Progenitor cell of endocrine pancreas (in vitro differentiated cells): ENCODE measurements around the gene PCTP. TPM values are rescaled to one million over a fixed set of nuclear protein-coding genes. Genes with fewer than 3 reads are reported as not detected.

ENCODE experiments used
- DNase-seq: peaks from one replicate; pipeline ENCODE4 v3.0.0; 2021; ENCODE audit warnings: low spot score; ENCODE audit not compliant: unreplicated experiment
- H3K27ac Mint-ChIP-seq: 2 replicates; pipeline ENCODE4 v1.8.0; 2021; ENCODE audit warnings: mild to moderate bottlenecking, moderate library complexity, mixed read lengths
- H3K27me3 Mint-ChIP-seq: 2 replicates; pipeline ENCODE4 v1.8.0; 2021; ENCODE audit warnings: mixed read lengths
- H3K36me3 Mint-ChIP-seq: 2 replicates; pipeline ENCODE4 v1.8.0; 2022; ENCODE audit warnings: mixed read lengths; ENCODE audit not compliant: insufficient read depth
- H3K4me1 Mint-ChIP-seq: 2 replicates; pipeline ENCODE4 v1.8.0; 2021; ENCODE audit warnings: low read depth, mixed read lengths
- H3K4me3 Mint-ChIP-seq: 2 replicates; pipeline ENCODE4 v1.8.0; 2021; ENCODE audit warnings: low read depth, mild to moderate bottlenecking, moderate library complexity, mixed read lengths
- H3K9me3 Mint-ChIP-seq: 2 replicates; pipeline ENCODE4 v1.8.0; 2021; ENCODE audit warnings: low read depth, mixed read lengths
- total RNA-seq: library from RNA; stranded (reverse); gene quantifications from 2 replicates; pipeline ENCODE4 v1.2.1, GENCODE V29; 2021
- TF ChIP-seq, protein P1 (sequence below): fragments of 200-600 bp; sonication (generic); IDR thresholded peaks from one replicate; pipeline ENCODE4 v1.5.0; 2021; ENCODE audit warnings: antibody characterized with exemption, mild to moderate bottlenecking; ENCODE audit not compliant: unreplicated experiment

Gene PCTP
- total RNA-seq, 1 donor from 2014 or later, result 25.4 TPM

DNA sequence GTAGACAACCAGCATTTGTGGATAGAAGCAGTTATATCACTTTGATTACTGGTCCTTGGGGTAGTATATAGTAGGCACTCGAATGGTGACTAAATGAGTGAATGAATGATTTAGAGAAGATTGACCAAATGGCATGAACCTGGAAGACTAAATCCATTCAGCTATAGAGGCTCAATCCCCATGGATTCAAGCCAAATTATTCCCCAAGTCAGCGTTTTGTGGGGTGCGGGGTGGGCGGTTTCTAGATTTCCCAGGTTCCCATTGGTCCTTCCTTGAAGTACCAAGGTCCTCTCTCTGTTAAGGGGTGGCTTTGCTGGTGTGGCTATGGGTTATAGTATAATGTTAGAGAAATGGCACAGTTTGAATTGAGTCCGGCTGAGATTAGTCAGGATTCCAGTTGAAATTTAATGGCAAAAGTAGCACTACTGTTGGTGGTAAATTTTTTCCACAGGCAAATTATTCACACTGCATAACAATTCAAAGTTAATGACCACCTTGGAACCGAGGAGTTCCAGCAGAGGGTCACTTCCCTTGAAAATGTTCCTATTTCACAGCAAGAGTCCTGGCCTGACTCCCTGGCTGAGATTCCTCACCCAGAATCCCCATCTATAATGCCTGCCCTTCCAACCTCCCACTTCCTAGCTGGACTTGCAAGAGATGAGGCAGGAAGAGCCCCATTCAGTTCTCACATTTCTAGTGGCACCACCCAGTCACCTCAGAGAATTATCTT, 27.7 kb downstream of the PCTP start:
- H3K4me1 Mint-ChIP-seq, result peaks cover 23% of the 10 kb centered on the region
- H3K27ac Mint-ChIP-seq, result no peak overlapping the region
- no peak for DNase-seq
- TF ChIP-seq, protein P1, sequence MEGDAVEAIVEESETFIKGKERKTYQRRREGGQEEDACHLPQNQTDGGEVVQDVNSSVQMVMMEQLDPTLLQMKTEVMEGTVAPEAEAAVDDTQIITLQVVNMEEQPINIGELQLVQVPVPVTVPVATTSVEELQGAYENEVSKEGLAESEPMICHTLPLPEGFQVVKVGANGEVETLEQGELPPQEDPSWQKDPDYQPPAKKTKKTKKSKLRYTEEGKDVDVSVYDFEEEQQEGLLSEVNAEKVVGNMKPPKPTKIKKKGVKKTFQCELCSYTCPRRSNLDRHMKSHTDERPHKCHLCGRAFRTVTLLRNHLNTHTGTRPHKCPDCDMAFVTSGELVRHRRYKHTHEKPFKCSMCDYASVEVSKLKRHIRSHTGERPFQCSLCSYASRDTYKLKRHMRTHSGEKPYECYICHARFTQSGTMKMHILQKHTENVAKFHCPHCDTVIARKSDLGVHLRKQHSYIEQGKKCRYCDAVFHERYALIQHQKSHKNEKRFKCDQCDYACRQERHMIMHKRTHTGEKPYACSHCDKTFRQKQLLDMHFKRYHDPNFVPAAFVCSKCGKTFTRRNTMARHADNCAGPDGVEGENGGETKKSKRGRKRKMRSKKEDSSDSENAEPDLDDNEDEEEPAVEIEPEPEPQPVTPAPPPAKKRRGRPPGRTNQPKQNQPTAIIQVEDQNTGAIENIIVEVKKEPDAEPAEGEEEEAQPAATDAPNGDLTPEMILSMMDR, result no peak
- H3K27me3 Mint-ChIP-seq, result no peaks in the 10 kb centered on the region
- no peaks in the 10 kb centered on the region for H3K9me3 Mint-ChIP-seq
- peaks cover 20% of the 10 kb centered on the region for H3K36me3 Mint-ChIP-seq
- H3K4me3 Mint-ChIP-seq, result no peak overlapping the region

DNA sequence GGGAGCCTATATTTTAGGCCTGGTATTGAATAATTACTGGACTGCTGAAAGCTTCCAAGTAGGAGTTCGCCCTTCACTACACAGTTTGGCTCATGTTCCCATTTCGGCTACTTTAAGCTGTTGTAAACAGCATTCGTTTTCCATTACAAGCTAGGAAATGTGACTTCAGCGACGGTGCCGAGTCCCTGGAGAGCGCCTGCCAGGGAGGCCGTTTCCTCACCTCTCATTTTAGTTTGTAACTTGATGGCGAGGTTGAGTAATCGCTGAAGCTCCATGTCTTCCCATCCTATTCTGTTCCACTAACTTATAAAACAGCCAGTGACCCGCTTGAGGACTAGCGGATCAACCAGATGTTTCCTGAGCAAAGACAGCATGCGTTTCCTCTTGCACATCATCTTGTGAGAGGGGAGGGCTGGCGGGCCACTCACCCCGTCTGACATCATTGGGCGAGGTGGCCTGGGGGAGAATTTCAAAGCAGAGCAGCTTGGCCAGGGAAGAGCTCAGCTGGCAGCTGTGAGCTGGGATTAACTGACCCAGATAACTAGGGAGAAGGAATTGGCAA, 32.9 kb downstream of the PCTP start:
- H3K27ac Mint-ChIP-seq, result no peak overlapping the region
- peaks cover 3% of the 10 kb centered on the region for H3K9me3 Mint-ChIP-seq
- peaks cover 8% of the 10 kb centered on the region for H3K4me1 Mint-ChIP-seq
- TF ChIP-seq, protein P1, result no peak
- no peaks in the 10 kb centered on the region for H3K27me3 Mint-ChIP-seq
- no peak overlapping the region for H3K4me3 Mint-ChIP-seq
- no peak for DNase-seq
- peaks cover 5% of the 10 kb centered on the region for H3K36me3 Mint-ChIP-seq

DNA sequence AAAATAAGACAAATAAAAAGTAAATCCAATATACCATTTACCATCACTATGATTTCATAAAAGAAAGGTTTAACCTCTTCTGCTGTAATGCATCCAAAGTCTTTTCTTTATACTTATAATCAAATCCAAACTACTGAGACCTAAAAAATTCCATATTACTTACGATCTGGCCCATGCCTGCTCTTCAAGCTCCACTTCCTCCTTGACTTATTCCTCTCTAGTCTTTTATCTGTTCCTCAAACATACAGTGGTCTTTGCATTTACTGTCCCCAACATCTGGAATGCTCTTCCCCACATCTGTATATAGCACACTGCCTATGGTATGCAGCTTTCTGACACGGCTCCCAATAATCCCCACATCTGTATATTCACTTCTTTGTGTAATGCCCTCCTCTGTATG, 33.8 kb downstream of the PCTP start:
- peaks cover 3% of the 10 kb centered on the region for H3K36me3 Mint-ChIP-seq
- H3K9me3 Mint-ChIP-seq, result peaks cover 8% of the 10 kb centered on the region
- no peak for DNase-seq
- H3K4me3 Mint-ChIP-seq, result no peak overlapping the region
- peaks cover 8% of the 10 kb centered on the region for H3K4me1 Mint-ChIP-seq
- no peak overlapping the region for H3K27ac Mint-ChIP-seq
- no peaks in the 10 kb centered on the region for H3K27me3 Mint-ChIP-seq
- TF ChIP-seq, protein P1, result no peak

DNA sequence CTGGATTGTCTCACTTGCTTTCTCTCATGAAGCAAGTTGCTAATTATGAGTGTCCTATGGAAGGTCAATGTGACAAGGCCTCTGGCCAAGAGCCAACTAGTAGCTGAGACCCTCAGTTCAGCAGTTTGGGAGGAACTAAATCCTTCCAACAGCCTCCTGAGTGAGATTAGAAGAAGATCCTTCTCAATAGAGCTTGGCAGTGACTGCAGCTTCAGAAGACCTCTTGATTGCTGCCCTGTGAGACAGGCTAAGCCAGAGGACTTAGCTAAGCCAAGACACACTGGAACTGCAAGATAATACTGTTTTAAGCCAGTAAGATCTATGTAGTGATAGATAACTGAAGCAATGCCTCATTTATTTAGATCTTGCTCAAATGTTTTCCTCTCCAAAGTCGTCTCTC, 34.3 kb downstream of the PCTP start:
- TF ChIP-seq, protein P1, result no peak
- Mint-ChIP-seq H3K4me3 (no peak overlapping the region), H3K36me3 (peaks cover 3% of the 10 kb centered on the region), H3K27ac (no peak overlapping the region), H3K9me3 (peaks cover 8% of the 10 kb centered on the region), H3K27me3 (no peaks in the 10 kb centered on the region), H3K4me1 (peaks cover 8% of the 10 kb centered on the region)
- DNase-seq, result no peak

DNA sequence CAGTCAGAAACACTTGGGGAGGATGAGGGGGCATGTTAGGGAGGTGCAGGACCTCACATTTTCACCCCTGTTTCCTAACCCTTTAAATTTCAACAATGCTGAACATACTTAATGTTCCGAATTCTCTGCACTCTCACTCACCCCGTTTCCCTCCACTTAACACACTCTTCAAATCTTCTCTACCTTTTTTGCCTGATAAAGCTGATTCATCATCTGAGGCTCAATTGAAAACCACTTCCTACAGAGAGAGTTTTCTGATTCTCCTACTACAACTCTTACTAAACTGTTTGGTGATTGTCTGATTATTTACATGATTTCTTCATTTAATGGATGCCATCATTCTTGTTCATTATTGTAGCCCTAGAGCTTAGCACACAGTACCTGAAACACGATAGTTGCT, 42.4 kb downstream of the PCTP start:
- no peaks in the 10 kb centered on the region for H3K27me3 Mint-ChIP-seq

More for the DNA sequence above, 42.4 kb downstream of the PCTP start:
- no peak for DNase-seq
- Mint-ChIP-seq H3K27ac (peak overlapping the region; percentile 1), H3K4me3 (no peak overlapping the region), H3K9me3 (peaks cover 7% of the 10 kb centered on the region), H3K4me1 (peaks cover 6% of the 10 kb centered on the region), H3K36me3 (peaks cover 1% of the 10 kb centered on the region)
- TF ChIP-seq, protein P1, result no peak
